ENCODE results near the gene CDC14A.

DNA sequence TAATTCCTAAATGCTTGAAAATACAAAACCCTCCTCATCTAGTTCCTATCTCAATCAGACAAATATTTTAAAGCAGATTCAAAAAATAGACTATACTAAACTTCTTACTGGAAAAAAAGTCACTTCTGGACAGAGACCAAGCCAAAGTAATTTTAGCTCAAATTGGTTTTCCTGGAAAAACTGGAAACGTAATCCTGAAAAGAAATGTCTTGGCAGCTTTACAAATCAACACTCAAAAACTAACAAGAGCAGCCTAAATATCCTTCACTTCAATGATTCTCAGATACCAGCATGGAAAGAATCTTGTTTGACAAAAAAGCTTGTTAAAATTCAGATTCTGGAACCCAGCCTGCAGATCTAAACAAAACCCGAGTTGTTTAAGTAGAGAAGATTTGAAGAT, 176.6 kb downstream of the CDC14A start:
- TF ChIP-seq, protein P1, sequence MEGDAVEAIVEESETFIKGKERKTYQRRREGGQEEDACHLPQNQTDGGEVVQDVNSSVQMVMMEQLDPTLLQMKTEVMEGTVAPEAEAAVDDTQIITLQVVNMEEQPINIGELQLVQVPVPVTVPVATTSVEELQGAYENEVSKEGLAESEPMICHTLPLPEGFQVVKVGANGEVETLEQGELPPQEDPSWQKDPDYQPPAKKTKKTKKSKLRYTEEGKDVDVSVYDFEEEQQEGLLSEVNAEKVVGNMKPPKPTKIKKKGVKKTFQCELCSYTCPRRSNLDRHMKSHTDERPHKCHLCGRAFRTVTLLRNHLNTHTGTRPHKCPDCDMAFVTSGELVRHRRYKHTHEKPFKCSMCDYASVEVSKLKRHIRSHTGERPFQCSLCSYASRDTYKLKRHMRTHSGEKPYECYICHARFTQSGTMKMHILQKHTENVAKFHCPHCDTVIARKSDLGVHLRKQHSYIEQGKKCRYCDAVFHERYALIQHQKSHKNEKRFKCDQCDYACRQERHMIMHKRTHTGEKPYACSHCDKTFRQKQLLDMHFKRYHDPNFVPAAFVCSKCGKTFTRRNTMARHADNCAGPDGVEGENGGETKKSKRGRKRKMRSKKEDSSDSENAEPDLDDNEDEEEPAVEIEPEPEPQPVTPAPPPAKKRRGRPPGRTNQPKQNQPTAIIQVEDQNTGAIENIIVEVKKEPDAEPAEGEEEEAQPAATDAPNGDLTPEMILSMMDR (conservative IDR thresholded peaks at IDR 0.05; ENCODE audit: low read depth, low read length) = no peak
- TF ChIP-seq EZH2 (IDR thresholded peaks at IDR 0.05; ENCODE audit: low read length, unreplicated experiment) (no peak), EZH2phosphoT487 (IDR thresholded peaks at IDR 0.05; ENCODE audit: borderline replicate concordance, low read length) (no peak)
